ENCODE measurements around the gene KNDC1. TPM values are rescaled to one million over a fixed set of nuclear protein-coding genes. Genes with fewer than 3 reads are reported as not detected.

Gene KNDC1
- total RNA-seq, 4 donors from 2014 or later, result under 0.01 to 12.5 (median 5.3) TPM

DNA sequence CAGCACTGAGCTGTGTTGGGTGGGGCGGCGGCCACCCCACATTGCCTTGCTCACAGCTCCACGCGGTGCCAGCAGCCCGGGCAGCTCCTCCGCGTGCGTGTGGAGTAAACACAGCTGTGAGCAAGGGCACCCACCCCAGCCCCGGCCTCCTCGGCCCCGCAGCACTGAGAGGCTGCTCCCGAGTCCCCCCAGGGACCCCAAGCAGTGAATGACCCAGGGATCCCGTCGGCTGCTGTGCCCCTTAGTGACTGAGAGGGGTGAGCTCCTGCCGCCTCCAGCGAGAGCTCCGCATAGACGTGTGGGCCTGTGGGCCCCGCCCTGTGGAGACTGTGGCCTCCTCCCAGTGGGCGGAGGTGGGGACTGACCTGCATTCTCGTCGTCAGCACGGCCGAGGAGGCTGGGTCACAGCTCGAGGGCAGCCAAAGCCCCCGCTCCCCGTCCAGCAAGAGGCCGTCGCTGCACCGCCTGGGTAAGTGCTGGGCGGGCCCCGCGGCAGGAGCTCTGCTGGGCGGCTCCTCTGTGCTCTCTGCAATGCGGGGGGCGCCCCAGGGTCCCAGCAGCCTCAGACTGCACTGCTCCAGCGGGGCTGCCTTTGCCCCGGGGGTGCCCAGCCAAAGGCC lies 40.1 kb downstream of the KNDC1 start:
- no peaks in the 10 kb centered on the region for H3K36me3 ChIP-seq
- intact Hi-C loops (cut with DNase I; ENCODE audit: low total_unique reads), result no loop called here
- TF ChIP-seq, protein P1, sequence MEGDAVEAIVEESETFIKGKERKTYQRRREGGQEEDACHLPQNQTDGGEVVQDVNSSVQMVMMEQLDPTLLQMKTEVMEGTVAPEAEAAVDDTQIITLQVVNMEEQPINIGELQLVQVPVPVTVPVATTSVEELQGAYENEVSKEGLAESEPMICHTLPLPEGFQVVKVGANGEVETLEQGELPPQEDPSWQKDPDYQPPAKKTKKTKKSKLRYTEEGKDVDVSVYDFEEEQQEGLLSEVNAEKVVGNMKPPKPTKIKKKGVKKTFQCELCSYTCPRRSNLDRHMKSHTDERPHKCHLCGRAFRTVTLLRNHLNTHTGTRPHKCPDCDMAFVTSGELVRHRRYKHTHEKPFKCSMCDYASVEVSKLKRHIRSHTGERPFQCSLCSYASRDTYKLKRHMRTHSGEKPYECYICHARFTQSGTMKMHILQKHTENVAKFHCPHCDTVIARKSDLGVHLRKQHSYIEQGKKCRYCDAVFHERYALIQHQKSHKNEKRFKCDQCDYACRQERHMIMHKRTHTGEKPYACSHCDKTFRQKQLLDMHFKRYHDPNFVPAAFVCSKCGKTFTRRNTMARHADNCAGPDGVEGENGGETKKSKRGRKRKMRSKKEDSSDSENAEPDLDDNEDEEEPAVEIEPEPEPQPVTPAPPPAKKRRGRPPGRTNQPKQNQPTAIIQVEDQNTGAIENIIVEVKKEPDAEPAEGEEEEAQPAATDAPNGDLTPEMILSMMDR (IDR thresholded peaks at IDR 0.05), result no peak
- no peak overlapping the region for H3K4me3 ChIP-seq
- no peaks in the 10 kb centered on the region for H3K9me3 ChIP-seq
- DNase-seq, result no peak
- H3K4me1 ChIP-seq, result no peaks in the 10 kb centered on the region
- no peaks in the 10 kb centered on the region for H3K27me3 ChIP-seq
- H3K27ac ChIP-seq, result no peak overlapping the region

DNA sequence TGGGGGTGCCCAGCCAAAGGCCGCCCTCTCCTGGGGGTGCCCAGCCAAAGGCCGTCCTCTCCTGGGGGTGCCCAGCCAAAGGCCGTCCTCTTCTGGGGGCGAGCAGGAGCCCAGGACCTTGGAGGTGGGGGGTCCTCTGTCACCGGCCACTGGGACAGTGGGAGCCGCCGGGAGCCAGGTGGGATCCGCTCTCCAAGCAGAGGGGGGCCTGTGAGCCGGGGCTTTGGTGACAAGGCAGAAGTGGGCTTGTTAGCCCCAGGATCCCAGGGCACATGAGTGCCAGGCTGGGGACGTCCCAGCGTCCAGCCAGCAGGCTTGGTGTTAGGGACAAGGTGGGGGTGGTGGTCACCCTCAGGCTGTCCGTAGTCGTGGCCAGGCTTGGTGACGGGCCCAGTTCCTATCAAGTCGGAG lies 40.6 kb downstream of the KNDC1 start:
- intact Hi-C loops (cut with DNase I; ENCODE audit: low total_unique reads), result no loop called here
- DNase-seq, result no peak

DNA sequence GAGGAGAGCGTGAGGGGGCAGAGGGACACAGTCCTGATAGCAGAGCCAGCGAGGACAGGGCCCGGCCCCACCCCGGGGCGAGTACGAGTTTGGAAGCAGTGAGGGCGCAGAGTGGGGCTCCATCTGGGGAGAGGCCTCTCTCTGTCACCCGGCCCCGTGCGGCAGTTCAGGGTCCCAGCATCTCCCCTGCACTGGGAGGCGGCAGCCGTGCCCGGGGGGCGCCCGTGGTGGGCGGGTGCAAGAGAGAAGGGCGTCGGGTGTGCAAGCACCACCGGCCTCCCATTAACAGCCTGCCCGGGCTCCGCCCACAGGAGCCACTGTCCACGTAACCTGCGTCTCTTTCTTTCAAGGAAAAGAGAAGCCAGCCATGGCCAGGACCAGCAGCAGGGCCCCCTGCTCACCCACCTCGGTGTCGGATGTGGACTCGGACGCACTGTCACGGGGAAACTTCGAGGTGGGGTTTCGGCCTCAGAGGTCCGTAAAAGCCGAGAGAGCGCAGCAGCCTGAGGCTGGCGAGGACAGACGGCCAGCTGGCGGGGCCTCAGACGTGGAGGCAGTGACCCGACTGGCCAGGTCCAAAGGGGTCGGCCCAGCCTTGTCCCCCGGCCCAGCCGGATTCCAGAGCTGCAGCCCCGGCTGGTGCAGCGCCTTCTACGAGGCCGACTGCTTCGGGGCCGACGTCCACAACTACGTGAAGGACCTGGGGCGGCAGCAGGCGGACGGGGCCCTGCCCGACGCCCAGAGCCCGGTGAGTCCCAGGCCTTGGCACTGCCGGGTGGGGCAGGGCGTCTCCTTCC lies 41.3 kb downstream of the KNDC1 start:
- no peak for DNase-seq
- H3K4me3 ChIP-seq, result no peak overlapping the region
- H3K36me3 ChIP-seq, result no peaks in the 10 kb centered on the region
- H3K9me3 ChIP-seq, result no peaks in the 10 kb centered on the region
- TF ChIP-seq, protein P1 (IDR thresholded peaks at IDR 0.05), result no peak
- no peak for TF ChIP-seq POLR2A (IDR thresholded peaks at IDR 0.05)
- no peak overlapping the region for H3K27ac ChIP-seq
- intact Hi-C loops (cut with DNase I; ENCODE audit: low total_unique reads), result no loop called here
- H3K4me1 ChIP-seq, result no peaks in the 10 kb centered on the region
- H3K27me3 ChIP-seq, result no peaks in the 10 kb centered on the region

More for the DNA sequence above, 40.6 kb downstream of the KNDC1 start:
- no peak overlapping the region for H3K27ac ChIP-seq
- no peak overlapping the region for H3K4me3 ChIP-seq
- no peaks in the 10 kb centered on the region for H3K27me3 ChIP-seq
- H3K36me3 ChIP-seq, result no peaks in the 10 kb centered on the region
- H3K9me3 ChIP-seq, result no peaks in the 10 kb centered on the region
- no peak for TF ChIP-seq POLR2A (IDR thresholded peaks at IDR 0.05)
- TF ChIP-seq, protein P1 (IDR thresholded peaks at IDR 0.05), result no peak
- no peaks in the 10 kb centered on the region for H3K4me1 ChIP-seq

DNA sequence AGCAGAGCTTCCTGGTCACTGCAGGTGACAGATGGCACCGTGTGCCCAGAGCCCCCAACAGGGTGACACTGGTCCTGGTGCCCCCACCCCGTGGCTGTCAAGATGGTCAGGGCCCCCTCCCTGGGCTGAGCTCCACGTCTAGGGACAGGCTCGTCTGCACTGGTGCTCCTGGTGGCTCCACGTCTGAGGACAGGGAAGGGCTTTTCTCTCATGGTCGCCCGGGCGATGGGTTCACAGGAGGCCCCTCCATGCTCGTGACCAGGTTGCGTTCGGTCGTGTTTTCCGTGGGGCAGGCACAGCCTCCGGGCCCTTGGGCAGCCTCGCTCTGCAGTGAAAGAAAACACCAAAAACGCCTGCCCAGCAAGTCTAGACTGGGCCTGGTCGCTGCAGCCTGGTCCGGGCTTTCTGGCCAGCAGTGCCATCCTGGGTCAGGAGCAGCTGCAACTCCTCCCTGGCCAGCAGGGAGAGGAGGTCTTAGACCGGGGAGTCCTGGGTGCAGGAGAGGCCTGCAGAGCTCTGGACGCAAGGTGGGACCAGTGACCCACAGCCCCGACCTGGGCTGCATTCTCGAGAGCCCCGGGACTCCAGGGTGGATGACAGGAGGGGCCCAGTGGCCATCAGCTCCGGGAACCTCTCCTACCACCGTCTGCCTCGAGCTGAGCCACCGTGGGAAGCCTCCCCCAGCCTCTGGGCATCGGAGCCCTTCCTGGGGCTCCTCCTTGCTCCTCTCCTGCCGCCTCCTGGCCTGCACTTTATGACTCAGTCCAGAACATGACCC lies 42.1 kb downstream of the KNDC1 start:
- Histone ChIP-seq H3K27ac (no peak overlapping the region), H3K27me3 (no peaks in the 10 kb centered on the region), H3K9me3 (no peaks in the 10 kb centered on the region), H3K4me3 (no peak overlapping the region), H3K4me1 (no peaks in the 10 kb centered on the region), H3K36me3 (no peaks in the 10 kb centered on the region)
- DNase-seq, result no peak
- intact Hi-C loops (cut with DNase I; ENCODE audit: low total_unique reads), result no loop called here
- no peak for TF ChIP-seq POLR2A (IDR thresholded peaks at IDR 0.05)
- TF ChIP-seq, protein P1 (IDR thresholded peaks at IDR 0.05), result no peak
